ENCODE data around the gene TGM5. TPM values are rescaled to one million over a fixed set of nuclear protein-coding genes. Genes with fewer than 3 reads are reported as not detected.

The TGM5 gene
- total RNA-seq, 1 experiment from 2014 or later, result 0.39 TPM

DNA sequence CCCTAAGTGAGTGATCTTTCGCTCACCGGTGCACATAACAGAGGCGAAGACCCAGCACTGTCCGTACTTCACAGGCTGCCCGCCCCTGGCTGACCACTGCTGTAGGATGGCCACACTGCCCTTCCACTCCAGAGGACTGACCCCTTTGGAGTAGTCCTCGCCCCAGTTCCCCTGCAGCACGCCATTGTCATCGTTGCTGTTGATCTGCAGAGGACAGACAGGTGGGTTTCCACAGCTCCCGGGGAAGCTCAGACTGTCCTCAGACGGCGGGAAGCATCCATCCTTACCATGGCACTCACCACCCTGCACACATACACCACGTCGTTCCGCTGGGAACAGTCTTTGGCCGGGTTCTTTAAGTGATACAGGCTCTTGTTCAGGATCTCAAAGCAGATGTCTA, 20.5 kb upstream of the TGM5 start:
- no peak overlapping the region for H2AFZ ChIP-seq
- H3K27me3 ChIP-seq (ENCODE audit: insufficient read depth, low read depth), result no peaks in the 10 kb centered on the region
- no TSS peak for BruUV-seq (replicated peaks)
- TF ChIP-seq, protein P1, sequence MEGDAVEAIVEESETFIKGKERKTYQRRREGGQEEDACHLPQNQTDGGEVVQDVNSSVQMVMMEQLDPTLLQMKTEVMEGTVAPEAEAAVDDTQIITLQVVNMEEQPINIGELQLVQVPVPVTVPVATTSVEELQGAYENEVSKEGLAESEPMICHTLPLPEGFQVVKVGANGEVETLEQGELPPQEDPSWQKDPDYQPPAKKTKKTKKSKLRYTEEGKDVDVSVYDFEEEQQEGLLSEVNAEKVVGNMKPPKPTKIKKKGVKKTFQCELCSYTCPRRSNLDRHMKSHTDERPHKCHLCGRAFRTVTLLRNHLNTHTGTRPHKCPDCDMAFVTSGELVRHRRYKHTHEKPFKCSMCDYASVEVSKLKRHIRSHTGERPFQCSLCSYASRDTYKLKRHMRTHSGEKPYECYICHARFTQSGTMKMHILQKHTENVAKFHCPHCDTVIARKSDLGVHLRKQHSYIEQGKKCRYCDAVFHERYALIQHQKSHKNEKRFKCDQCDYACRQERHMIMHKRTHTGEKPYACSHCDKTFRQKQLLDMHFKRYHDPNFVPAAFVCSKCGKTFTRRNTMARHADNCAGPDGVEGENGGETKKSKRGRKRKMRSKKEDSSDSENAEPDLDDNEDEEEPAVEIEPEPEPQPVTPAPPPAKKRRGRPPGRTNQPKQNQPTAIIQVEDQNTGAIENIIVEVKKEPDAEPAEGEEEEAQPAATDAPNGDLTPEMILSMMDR (conservative IDR thresholded peaks at IDR 0.05), result no peak
- no peak for TF ChIP-seq EZH2 (IDR thresholded peaks at IDR 0.05; ENCODE audit: low read depth)
- H3F3A ChIP-seq (ENCODE audit: insufficient read depth, low read depth), result no peaks in the 10 kb centered on the region
- H3K27ac ChIP-seq, result no peak overlapping the region
- H3K4me1 ChIP-seq (replicated peaks; ENCODE audit: insufficient read depth), result peaks cover 9% of the 10 kb centered on the region
- POLR2A ChIA-PET (ENCODE audit: unreplicated experiment), result no interaction called here
- H3K9me2 ChIP-seq (ENCODE audit: insufficient read depth), result no peaks in the 10 kb centered on the region
- intact Hi-C loops (cut with micrococcal nuclease; ENCODE audit: unreplicated experiment), result loop anchor here (5.0 kb wide), 1 partner anchor 580 kb away; no protein-coding TSS in a partner anchor
- no peak overlapping the region for H3K4me2 ChIP-seq
- no peaks in the 10 kb centered on the region for H4K20me1 ChIP-seq (ENCODE audit: insufficient read depth)
- DNase-seq, result no peak
- H3K36me3 ChIP-seq (ENCODE audit: low read depth), result no peaks in the 10 kb centered on the region
- H3K9me3 ChIP-seq (ENCODE audit: insufficient read depth, low read depth), result no peaks in the 10 kb centered on the region
- CTCF ChIA-PET, result interaction anchor here (3.1 kb wide), 1 partner anchor 62 kb away, joined by 30 read pairs; no protein-coding TSS in a partner anchor
- no peak overlapping the region for H3K4me3 ChIP-seq
- H3K79me2 ChIP-seq (ENCODE audit: low read depth), result no peaks in the 10 kb centered on the region

- Histone ChIP-seq H3K79me2 (ENCODE audit: low read depth) (no peaks in the 10 kb centered on the region), H2AFZ (no peak overlapping the region), H4K20me1 (ENCODE audit: insufficient read depth) (no peaks in the 10 kb centered on the region), H3K4me2 (no peak overlapping the region), H3K36me3 (ENCODE audit: low read depth) (no peaks in the 10 kb centered on the region), H3K4me3 (no peak overlapping the region), H3K9me3 (ENCODE audit: insufficient read depth, low read depth) (no peaks in the 10 kb centered on the region), H3K4me1 (replicated peaks; ENCODE audit: insufficient read depth) (peaks cover 9% of the 10 kb centered on the region), H3K27ac (no peak overlapping the region), H3K27me3 (ENCODE audit: insufficient read depth, low read depth) (no peaks in the 10 kb centered on the region), H3K9me2 (ENCODE audit: insufficient read depth) (no peaks in the 10 kb centered on the region), H3F3A (ENCODE audit: insufficient read depth, low read depth) (no peaks in the 10 kb centered on the region)
- no TSS peak for BruUV-seq (replicated peaks)
- TF ChIP-seq, protein P1 (conservative IDR thresholded peaks at IDR 0.05), result no peak
- no peak for TF ChIP-seq EZH2 (IDR thresholded peaks at IDR 0.05; ENCODE audit: low read depth)
- CTCF ChIA-PET, result interaction anchor here (0.5 to 3.1 kb wide), 4 partner anchors 13 to 77 kb away, joined by 3 to 30 read pairs (median 4); no protein-coding TSS in a partner anchor
- intact Hi-C loops (cut with micrococcal nuclease; ENCODE audit: unreplicated experiment), result loop anchor here (5.0 kb wide), 1 partner anchor 579 kb away; no protein-coding TSS in a partner anchor
- DNase-seq, result no peak
- POLR2A ChIA-PET (ENCODE audit: unreplicated experiment), result interaction anchor here (0.5 to 0.6 kb wide), 2 partner anchors 70 to 599 kb away, joined by 4 read pairs; no protein-coding TSS in a partner anchor
Observed at GRCh38 chr15:43286074-43286473, 19.3 kb upstream of the TGM5 start.

DNA sequence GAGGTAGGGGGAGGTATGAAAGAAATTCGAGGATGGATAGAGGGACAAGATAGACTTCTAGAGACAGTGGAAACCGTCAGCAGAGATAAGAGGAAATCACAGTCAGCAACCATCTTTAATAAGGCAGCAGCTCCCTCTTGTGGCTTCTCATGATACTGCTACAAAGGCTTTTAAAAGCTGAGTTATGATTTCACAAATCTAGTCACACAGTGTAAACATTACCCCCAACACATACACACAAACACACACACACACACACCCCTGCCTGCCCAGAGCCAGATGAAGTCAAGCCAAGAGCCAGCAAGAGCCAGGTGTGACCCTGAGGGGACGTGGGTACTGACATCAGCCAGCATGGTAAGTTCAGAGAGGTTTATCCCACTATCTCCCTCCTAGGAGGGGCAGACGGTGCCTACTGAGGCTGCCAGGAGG, 18.9 kb upstream of the TGM5 start:
- ChIA-PET CTCF (interaction anchor here (0.5 to 3.1 kb wide), 7 partner anchors 8 to 477 kb away, joined by 3 to 30 read pairs (median 3); no protein-coding TSS in a partner anchor), POLR2A (ENCODE audit: unreplicated experiment) (interaction anchor here (0.5 kb wide), 1 partner anchor 599 kb away, joined by 4 read pairs; no protein-coding TSS in a partner anchor)
- H3K9me2 ChIP-seq (ENCODE audit: insufficient read depth), result no peaks in the 10 kb centered on the region
- no peak overlapping the region for H3K4me2 ChIP-seq
- no peak overlapping the region for H3K27ac ChIP-seq
- no peak overlapping the region for H2AFZ ChIP-seq
- H3K27me3 ChIP-seq (ENCODE audit: insufficient read depth, low read depth), result no peaks in the 10 kb centered on the region
- no peaks in the 10 kb centered on the region for H3K9me3 ChIP-seq (ENCODE audit: insufficient read depth, low read depth)
- no peaks in the 10 kb centered on the region for H3K79me2 ChIP-seq (ENCODE audit: low read depth)
- H3K4me3 ChIP-seq, result no peak overlapping the region
- BruUV-seq (replicated peaks), result no TSS peak
- peaks cover 9% of the 10 kb centered on the region for H3K4me1 ChIP-seq (replicated peaks; ENCODE audit: insufficient read depth)
- intact Hi-C loops (cut with micrococcal nuclease; ENCODE audit: unreplicated experiment), result loop anchor here (1.0 to 5.0 kb wide), 2 partner anchors 60 to 578 kb away; no protein-coding TSS in a partner anchor
- no peaks in the 10 kb centered on the region for H3K36me3 ChIP-seq (ENCODE audit: low read depth)
- H3F3A ChIP-seq (ENCODE audit: insufficient read depth, low read depth), result no peaks in the 10 kb centered on the region
- H4K20me1 ChIP-seq (ENCODE audit: insufficient read depth), result no peaks in the 10 kb centered on the region
- DNase-seq, result peak; percentile 45 to 46
- TF ChIP-seq, protein P1 (conservative IDR thresholded peaks at IDR 0.05), result peak; percentile 87
- no peak for TF ChIP-seq EZH2 (IDR thresholded peaks at IDR 0.05; ENCODE audit: low read depth)

Data from PC-9 (cell line).